WTC11 (cell line): Measurements from ENCODE around the gene KRT10. TPM values are rescaled to one million over a fixed set of nuclear protein-coding genes. Genes with fewer than 3 reads are reported as not detected.

Source experiments
- ATAC-seq: fragments of 200-7000 bp; cut with Tn5 transposase; 2 replicates; pipeline ENCODE4 v1.10.0; 2021; ENCODE audit warnings: mild to moderate bottlenecking, moderate library complexity
- CTCF ChIA-PET: fragments of 300-600 bp; sonication (Branson Sonifier 250); formaldehyde crosslinking; loops from one replicate; lab custom pipeline; 2021; ENCODE audit warnings: antibody characterized with exemption; lab: Charles Lee
- POLR2A ChIA-PET: fragments of 350-600 bp; sonication (Branson Sonifier 250); formaldehyde crosslinking; loops from one replicate; lab custom pipeline; 2021; ENCODE audit warnings: antibody characterized with exemption; lab: Charles Lee
- DNase-seq: peaks from one replicate; pipeline ENCODE4 v3.0.0; 2021; ENCODE audit warnings: low spot score
- H3K27ac Mint-ChIP-seq: 2 replicates; pipeline ENCODE4 v1.8.0; 2021; ENCODE audit warnings: mixed read lengths
- H3K27me3 Mint-ChIP-seq: 2 replicates; pipeline ENCODE4 v1.8.0; 2021; ENCODE audit warnings: low read depth, mild to moderate bottlenecking, moderate library complexity, mixed read lengths
- H3K36me3 Mint-ChIP-seq: 2 replicates; pipeline ENCODE4 v1.8.0; 2021; ENCODE audit warnings: mixed read lengths
- H3K4me1 Mint-ChIP-seq: 2 replicates; pipeline ENCODE4 v1.8.0; 2022; ENCODE audit warnings: mixed read lengths
- H3K4me3 Mint-ChIP-seq: 2 replicates; pipeline ENCODE4 v1.8.0; 2021; ENCODE audit warnings: mild to moderate bottlenecking, moderate library complexity, mixed read lengths
- H3K9me3 Mint-ChIP-seq: 2 replicates; pipeline ENCODE4 v1.8.0; 2021; ENCODE audit warnings: mixed read lengths
- AFF4 ChIP-seq: sonication (generic); formaldehyde crosslinking; IDR thresholded peaks from 2 replicates; pipeline ENCODE4 v1.8.1; 2023; ENCODE audit warnings: mild to moderate bottlenecking, missing genetic modification reagents, borderline replicate concordance
- ATF6 ChIP-seq: sonication (generic); formaldehyde crosslinking; IDR thresholded peaks from 2 replicates; pipeline ENCODE4 v1.8.1; 2023; ENCODE audit warnings: mild to moderate bottlenecking, missing genetic modification reagents
- CREM ChIP-seq: sonication (generic); formaldehyde crosslinking; IDR thresholded peaks from 2 replicates; pipeline ENCODE4 v1.8.1; 2022; ENCODE audit warnings: mild to moderate bottlenecking, missing genetic modification reagents, moderate library complexity
- E2F5 ChIP-seq: sonication (generic); formaldehyde crosslinking; IDR thresholded peaks from 2 replicates; pipeline ENCODE4 v1.8.1; 2022; ENCODE audit warnings: mild to moderate bottlenecking, moderate library complexity, missing genetic modification reagents
- GABPB1 ChIP-seq: sonication (generic); formaldehyde crosslinking; IDR thresholded peaks from 2 replicates; pipeline ENCODE4 v1.8.1; 2023; ENCODE audit warnings: mild to moderate bottlenecking, missing genetic modification reagents
- GTF2I ChIP-seq: fragments of 250-450 bp; sonication (Bioruptor Pico); conservative IDR thresholded peaks from 2 replicates; pipeline ENCODE4 v1.4.0; 2021; ENCODE audit warnings: mild to moderate bottlenecking
- NR3C1 ChIP-seq: sonication (generic); formaldehyde crosslinking; conservative IDR thresholded peaks from 2 replicates; pipeline ENCODE4 v1.8.1; 2023; ENCODE audit warnings: low read depth, mild to moderate bottlenecking, missing genetic modification reagents
- OVOL2 ChIP-seq: fragments of 250-450 bp; sonication (Bioruptor Pico); IDR thresholded peaks from 2 replicates; pipeline ENCODE4 v1.9.0; 2021; ENCODE audit warnings: mild to moderate bottlenecking, borderline replicate concordance
- SP1 ChIP-seq: sonication (generic); formaldehyde crosslinking; conservative IDR thresholded peaks from 2 replicates; pipeline ENCODE4 v1.8.1; 2022; ENCODE audit warnings: missing genetic modification reagents
- TEAD1 ChIP-seq: sonication (generic); formaldehyde crosslinking; IDR thresholded peaks from 2 replicates; pipeline ENCODE4 v1.8.0; 2022; ENCODE audit warnings: mild to moderate bottlenecking, missing genetic modification reagents
- ZNF121 ChIP-seq: sonication (generic); formaldehyde crosslinking; IDR thresholded peaks from 2 replicates; pipeline ENCODE4 v1.8.0; 2023; ENCODE audit warnings: missing genetic modification reagents
- ZNF281 ChIP-seq: sonication (generic); formaldehyde crosslinking; IDR thresholded peaks from 2 replicates; pipeline ENCODE4 v1.8.0; 2023; ENCODE audit warnings: mild to moderate bottlenecking, missing genetic modification reagents
- ZNF317 ChIP-seq: sonication (generic); formaldehyde crosslinking; IDR thresholded peaks from 2 replicates; pipeline ENCODE4 v1.8.1; 2023; ENCODE audit warnings: low read depth, mild to moderate bottlenecking, moderate library complexity, missing genetic modification reagents, borderline replicate concordance
- ZNF532 ChIP-seq: fragments of 250-450 bp; sonication (Bioruptor Pico); IDR thresholded peaks from 2 replicates; pipeline ENCODE4 v1.9.0; 2021; ENCODE audit warnings: mild to moderate bottlenecking, borderline replicate concordance
- total RNA-seq: library from RNA; stranded (reverse); gene quantifications from 3 replicates; pipeline ENCODE4 v1.2.3, GENCODE V29; 2021

Gene KRT10
- total RNA-seq, 1 experiment from 2014 or later, result 23.2 TPM

GRCh38 chr17:40857535-40857934 lies 35.1 kb upstream of the KRT10 start (continued):
- TF ChIP-seq ZNF281 (CRISPR knock-in tag), result no peak
- no peak for TF ChIP-seq AFF4 (CRISPR knock-in tag)
- no peak for TF ChIP-seq E2F5
- TF ChIP-seq TEAD1 (CRISPR knock-in tag), result no peak
- no peak for TF ChIP-seq GTF2I (CRISPR knock-in tag)

GRCh38 chr17:40854175-40854814 lies 31.9 kb upstream of the KRT10 start:
- H3K4me3 Mint-ChIP-seq, result no peak overlapping the region
- POLR2A ChIA-PET, result no interaction called here
- no peaks in the 10 kb centered on the region for H3K36me3 Mint-ChIP-seq
- H3K4me1 Mint-ChIP-seq, result peaks cover 32% of the 10 kb centered on the region
- ATAC-seq (no peak), DNase-seq (no peak)
- TF ChIP-seq CREM (CRISPR knock-in tag) (no peak), GABPB1 (CRISPR knock-in tag) (0 out of 2 replicates have a peak, but pooled peaks have one; percentile 31)
- CTCF ChIA-PET, result interaction anchor here (0.9 to 3.7 kb wide), 2 partner anchors 563 to 694 kb away, joined by 3 to 28 read pairs; no protein-coding TSS in a partner anchor
- H3K27me3 Mint-ChIP-seq, result peaks cover 10% of the 10 kb centered on the region
- H3K27ac Mint-ChIP-seq, result no peak overlapping the region
- H3K9me3 Mint-ChIP-seq, result peaks cover 6% of the 10 kb centered on the region; the same call in 1 of the 2 replicates

- DNase-seq (no peak), ATAC-seq (no peak)
- Mint-ChIP-seq H3K27ac (no peak overlapping the region), H3K4me3 (no peak overlapping the region), H3K36me3 (no peaks in the 10 kb centered on the region), H3K4me1 (peaks cover 24% of the 10 kb centered on the region), H3K27me3 (no peaks in the 10 kb centered on the region; the same call in 1 of the 2 replicates), H3K9me3 (0 out of 2 replicates have a peak, but pooled peaks cover 3% of the 10 kb centered on the region)
- TF ChIP-seq ZNF317 (CRISPR knock-in tag) (no peak), OVOL2 (no peak), SP1 (no peak)
- POLR2A ChIA-PET, result no interaction called here
- CTCF ChIA-PET, result interaction anchor here (0.9 to 2.4 kb wide), 5 partner anchors 11 to 810 kb away, joined by 3 to 9 read pairs (median 4); no protein-coding TSS in a partner anchor
These were observed 29.9 kb upstream of the KRT10 start for GRCh38 chr17:40852364-40852763.

- POLR2A ChIA-PET, result no interaction called here
- TF ChIP-seq NR3C1 (CRISPR knock-in tag) (no peak), SP1 (no peak), ZNF532 (no peak), ATF6 (CRISPR knock-in tag) (no peak), ZNF121 (CRISPR knock-in tag) (no peak)
These were observed 28.0 kb upstream of the KRT10 start for GRCh38 chr17:40850293-40850972.

More at GRCh38 chr17:40850293-40850972, 28.0 kb upstream of the KRT10 start:
- no peak overlapping the region for H3K27ac Mint-ChIP-seq
- no peaks in the 10 kb centered on the region for H3K36me3 Mint-ChIP-seq
- peaks cover 8% of the 10 kb centered on the region for H3K27me3 Mint-ChIP-seq
- 0 out of 2 replicates have a peak, but pooled peaks cover 3% of the 10 kb centered on the region for H3K9me3 Mint-ChIP-seq
- no peak overlapping the region for H3K4me3 Mint-ChIP-seq
- H3K4me1 Mint-ChIP-seq, result peaks cover 20% of the 10 kb centered on the region
- CTCF ChIA-PET, result no interaction called here
- DNase-seq (no peak), ATAC-seq (no peak)
